ENCODE measurements around the gene CREB5. TPM values are rescaled to one million over a fixed set of nuclear protein-coding genes. Genes with fewer than 3 reads are reported as not detected.

The CREB5 gene
- total and polyA plus RNA-seq, 2 of the 13 experiments (the other 11 are each of a cell fraction or from before 2014, with no cell fraction given), result 0.38 to 0.71 TPM

DNA sequence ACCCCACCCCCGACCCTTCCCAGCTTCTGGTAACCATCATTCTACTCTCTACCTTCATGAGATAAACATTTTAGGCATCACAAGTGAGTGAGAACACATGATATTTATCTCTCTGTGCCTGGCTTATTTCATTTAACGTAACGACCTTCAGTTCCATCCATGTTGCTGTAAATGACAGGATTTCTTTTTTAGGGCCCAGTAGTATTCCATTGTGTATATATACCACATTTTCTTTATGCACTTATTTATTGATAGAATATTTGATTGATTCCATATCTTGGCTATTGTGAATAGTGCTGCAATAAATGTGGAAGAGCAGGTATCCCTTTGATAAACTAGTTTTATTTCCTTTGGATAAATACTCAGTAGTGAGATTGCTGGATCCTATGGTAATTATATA lies 112.7 kb downstream of the CREB5 start:
- ChIA-PET CTCF (ENCODE audit: low intra/inter-chr PET ratio, low total read pairs) (no interaction called here), POLR2A (no interaction called here)
- H3K27ac ChIP-seq (ENCODE audit: extremely low read length, insufficient read depth, low read length), result no peak overlapping the region
- TF ChIP-seq DNMT3B (CRISPR knock-in tag; conservative IDR thresholded peaks at IDR 0.05) (no peak), ZNF713 (CRISPR knock-in tag; IDR thresholded peaks at IDR 0.05) (no peak), ZSCAN30 (CRISPR knock-in tag; IDR thresholded peaks at IDR 0.05) (no peak), ZNF180 (CRISPR knock-in tag; IDR thresholded peaks at IDR 0.05; ENCODE audit: borderline replicate concordance, low read depth) (no peak), SOX13 (IDR thresholded peaks at IDR 0.05) (no peak), SOX13 (CRISPR knock-in tag; conservative IDR thresholded peaks at IDR 0.05 in 1 of 2, IDR thresholded peaks at IDR 0.05 in 1 of 2) (no peak), KDM5B (CRISPR knock-in tag; IDR thresholded peaks at IDR 0.05; ENCODE audit: borderline replicate concordance) (no peak), WIZ (CRISPR knock-in tag; IDR thresholded peaks at IDR 0.05) (no peak), ZNF367 (CRISPR knock-in tag; IDR thresholded peaks at IDR 0.05; ENCODE audit: borderline replicate concordance) (no peak), ZNF468 (CRISPR knock-in tag; IDR thresholded peaks at IDR 0.05) (no peak), NCOA5 (CRISPR knock-in tag; IDR thresholded peaks at IDR 0.05) (no peak), NAIF1 (CRISPR knock-in tag; IDR thresholded peaks at IDR 0.05; ENCODE audit: borderline replicate concordance) (no peak), PCBP1 (IDR thresholded peaks at IDR 0.05; ENCODE audit: borderline replicate concordance, low read depth, low read length) (no peak), ZNF431 (CRISPR knock-in tag; IDR thresholded peaks at IDR 0.05; ENCODE audit: borderline replicate concordance, low read depth) (no peak)
- TF ChIP-seq, protein P1, sequence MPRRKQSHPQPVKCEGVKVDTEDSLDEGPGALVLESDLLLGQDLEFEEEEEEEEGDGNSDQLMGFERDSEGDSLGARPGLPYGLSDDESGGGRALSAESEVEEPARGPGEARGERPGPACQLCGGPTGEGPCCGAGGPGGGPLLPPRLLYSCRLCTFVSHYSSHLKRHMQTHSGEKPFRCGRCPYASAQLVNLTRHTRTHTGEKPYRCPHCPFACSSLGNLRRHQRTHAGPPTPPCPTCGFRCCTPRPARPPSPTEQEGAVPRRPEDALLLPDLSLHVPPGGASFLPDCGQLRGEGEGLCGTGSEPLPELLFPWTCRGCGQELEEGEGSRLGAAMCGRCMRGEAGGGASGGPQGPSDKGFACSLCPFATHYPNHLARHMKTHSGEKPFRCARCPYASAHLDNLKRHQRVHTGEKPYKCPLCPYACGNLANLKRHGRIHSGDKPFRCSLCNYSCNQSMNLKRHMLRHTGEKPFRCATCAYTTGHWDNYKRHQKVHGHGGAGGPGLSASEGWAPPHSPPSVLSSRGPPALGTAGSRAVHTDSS (CRISPR knock-in tag; conservative IDR thresholded peaks at IDR 0.05), result no peak
- TF ChIP-seq, protein P2, sequence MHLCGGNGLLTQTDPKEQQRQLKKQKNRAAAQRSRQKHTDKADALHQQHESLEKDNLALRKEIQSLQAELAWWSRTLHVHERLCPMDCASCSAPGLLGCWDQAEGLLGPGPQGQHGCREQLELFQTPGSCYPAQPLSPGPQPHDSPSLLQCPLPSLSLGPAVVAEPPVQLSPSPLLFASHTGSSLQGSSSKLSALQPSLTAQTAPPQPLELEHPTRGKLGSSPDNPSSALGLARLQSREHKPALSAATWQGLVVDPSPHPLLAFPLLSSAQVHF (CRISPR knock-in tag; IDR thresholded peaks at IDR 0.05), result no peak
- TF ChIP-seq, protein P3, sequence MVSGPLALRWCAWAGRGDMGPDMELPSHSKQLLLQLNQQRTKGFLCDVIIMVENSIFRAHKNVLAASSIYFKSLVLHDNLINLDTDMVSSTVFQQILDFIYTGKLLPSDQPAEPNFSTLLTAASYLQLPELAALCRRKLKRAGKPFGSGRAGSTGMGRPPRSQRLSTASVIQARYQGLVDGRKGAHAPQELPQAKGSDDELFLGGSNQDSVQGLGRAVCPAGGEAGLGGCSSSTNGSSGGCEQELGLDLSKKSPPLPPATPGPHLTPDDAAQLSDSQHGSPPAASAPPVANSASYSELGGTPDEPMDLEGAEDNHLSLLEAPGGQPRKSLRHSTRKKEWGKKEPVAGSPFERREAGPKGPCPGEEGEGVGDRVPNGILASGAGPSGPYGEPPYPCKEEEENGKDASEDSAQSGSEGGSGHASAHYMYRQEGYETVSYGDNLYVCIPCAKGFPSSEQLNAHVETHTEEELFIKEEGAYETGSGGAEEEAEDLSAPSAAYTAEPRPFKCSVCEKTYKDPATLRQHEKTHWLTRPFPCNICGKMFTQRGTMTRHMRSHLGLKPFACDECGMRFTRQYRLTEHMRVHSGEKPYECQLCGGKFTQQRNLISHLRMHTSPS (CRISPR knock-in tag; IDR thresholded peaks at IDR 0.05; ENCODE audit: low read depth), result no peak
- TF ChIP-seq, protein P4, sequence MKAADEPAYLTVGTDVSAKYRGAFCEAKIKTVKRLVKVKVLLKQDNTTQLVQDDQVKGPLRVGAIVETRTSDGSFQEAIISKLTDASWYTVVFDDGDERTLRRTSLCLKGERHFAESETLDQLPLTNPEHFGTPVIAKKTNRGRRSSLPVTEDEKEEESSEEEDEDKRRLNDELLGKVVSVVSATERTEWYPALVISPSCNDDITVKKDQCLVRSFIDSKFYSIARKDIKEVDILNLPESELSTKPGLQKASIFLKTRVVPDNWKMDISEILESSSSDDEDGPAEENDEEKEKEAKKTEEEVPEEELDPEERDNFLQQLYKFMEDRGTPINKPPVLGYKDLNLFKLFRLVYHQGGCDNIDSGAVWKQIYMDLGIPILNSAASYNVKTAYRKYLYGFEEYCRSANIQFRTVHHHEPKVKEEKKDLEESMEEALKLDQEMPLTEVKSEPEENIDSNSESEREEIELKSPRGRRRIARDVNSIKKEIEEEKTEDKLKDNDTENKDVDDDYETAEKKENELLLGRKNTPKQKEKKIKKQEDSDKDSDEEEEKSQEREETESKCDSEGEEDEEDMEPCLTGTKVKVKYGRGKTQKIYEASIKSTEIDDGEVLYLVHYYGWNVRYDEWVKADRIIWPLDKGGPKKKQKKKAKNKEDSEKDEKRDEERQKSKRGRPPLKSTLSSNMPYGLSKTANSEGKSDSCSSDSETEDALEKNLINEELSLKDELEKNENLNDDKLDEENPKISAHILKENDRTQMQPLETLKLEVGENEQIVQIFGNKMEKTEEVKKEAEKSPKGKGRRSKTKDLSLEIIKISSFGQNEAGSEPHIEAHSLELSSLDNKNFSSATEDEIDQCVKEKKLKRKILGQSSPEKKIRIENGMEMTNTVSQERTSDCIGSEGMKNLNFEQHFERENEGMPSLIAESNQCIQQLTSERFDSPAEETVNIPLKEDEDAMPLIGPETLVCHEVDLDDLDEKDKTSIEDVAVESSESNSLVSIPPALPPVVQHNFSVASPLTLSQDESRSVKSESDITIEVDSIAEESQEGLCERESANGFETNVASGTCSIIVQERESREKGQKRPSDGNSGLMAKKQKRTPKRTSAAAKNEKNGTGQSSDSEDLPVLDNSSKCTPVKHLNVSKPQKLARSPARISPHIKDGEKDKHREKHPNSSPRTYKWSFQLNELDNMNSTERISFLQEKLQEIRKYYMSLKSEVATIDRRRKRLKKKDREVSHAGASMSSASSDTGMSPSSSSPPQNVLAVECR (CRISPR knock-in tag; IDR thresholded peaks at IDR 0.05; ENCODE audit: borderline replicate concordance), result no peak

More for the DNA sequence above, 112.7 kb downstream of the CREB5 start:
- FAIRE-seq (no peak), ATAC-seq (no peak), DNase-seq (ENCODE audit: low spot score) (no peak)
- Histone ChIP-seq H3K4me2 (ENCODE audit: low read depth, low read length) (no peak overlapping the region), H3K36me3 (replicated peaks in 1 of 2; ENCODE audit: control insufficient read depth in 1 of 2, insufficient read depth in 2 of 2, low read length in 2 of 2) (no peaks in the 10 kb centered on the region), H3K79me2 (ENCODE audit: insufficient read depth, low read length) (no peaks in the 10 kb centered on the region), H3K9ac (ENCODE audit: insufficient read depth, low read depth, low read length) (no peak overlapping the region), H3K27me3 (ENCODE audit: control insufficient read depth in 1 of 2, insufficient read depth in 2 of 2, low read length in 2 of 2) (0 out of 5 replicates have a peak, but pooled peaks cover 0 to 2% of the 10 kb centered on the region in 2 experiments), H3K4me3 (replicated peaks in 1 of 3; ENCODE audit: insufficient read depth in 1 of 3, low read depth in 2 of 3, low read length in 3 of 3) (no peak overlapping the region), H3K4me1 (ENCODE audit: insufficient read depth, low read length) (no peaks in the 10 kb centered on the region), H3K9me3 (ENCODE audit: low read length) (no peaks in the 10 kb centered on the region), H4K20me1 (ENCODE audit: insufficient read depth, low read length) (no peaks in the 10 kb centered on the region), H2AFZ (ENCODE audit: low read length) (no peak overlapping the region)
- WGBS (ENCODE audit: low lambda C conversion rate), result 20% methylated on average over 3 of the region's 3 CpGs
- in situ Hi-C loops (cut with HindIII; ENCODE audit: extremely low pct_ligation_motif_present, low pct_unique_long_range_greater_than_20kb), result no loop called here
- BruUV-seq (replicated peaks), result no TSS peak
- intact Hi-C loops (cut with micrococcal nuclease; ENCODE audit: unreplicated experiment), result no loop called here
